ENCODE results near the gene ZFPL1.

- TF ChIP-seq CTCF (IDR thresholded peaks at IDR 0.05 in 4 of 5, conservative IDR thresholded peaks at IDR 0.05 in 1 of 5) (no peak), POLR2A (IDR thresholded peaks at IDR 0.05) (no peak)
Observed at GRCh38 chr11:65090628-65091027, 6.6 kb downstream of the ZFPL1 start.
